ENCODE measurements around the gene SCP2D1.

The SCP2D1 gene

GRCh38 chr20:18849131-18849530 lies 35.5 kb downstream of the SCP2D1 start:
- H3K27ac ChIP-seq (ENCODE audit: low read depth, low read length), result no peak overlapping the region
- H3K9me3 ChIP-seq (ENCODE audit: control insufficient read depth, insufficient read depth, low read depth, low read length), result peaks cover under 1% of the 10 kb centered on the region; the same call in 1 of the 2 replicates
- peaks cover under 1% of the 10 kb centered on the region; the same call in 1 of the 2 replicates for H3K27me3 ChIP-seq (ENCODE audit: control insufficient read depth, insufficient read depth, low read length)
- H3K9ac ChIP-seq (ENCODE audit: low read length), result no peak overlapping the region
- H3K36me3 ChIP-seq (ENCODE audit: control insufficient read depth, insufficient read depth, low read length), result no peaks in the 10 kb centered on the region
- no peak overlapping the region for H3K4me3 ChIP-seq (ENCODE audit: low read depth, low read length)
- H3K4me1 ChIP-seq (ENCODE audit: control insufficient read depth, insufficient read depth, low read length), result no peaks in the 10 kb centered on the region

DNA sequence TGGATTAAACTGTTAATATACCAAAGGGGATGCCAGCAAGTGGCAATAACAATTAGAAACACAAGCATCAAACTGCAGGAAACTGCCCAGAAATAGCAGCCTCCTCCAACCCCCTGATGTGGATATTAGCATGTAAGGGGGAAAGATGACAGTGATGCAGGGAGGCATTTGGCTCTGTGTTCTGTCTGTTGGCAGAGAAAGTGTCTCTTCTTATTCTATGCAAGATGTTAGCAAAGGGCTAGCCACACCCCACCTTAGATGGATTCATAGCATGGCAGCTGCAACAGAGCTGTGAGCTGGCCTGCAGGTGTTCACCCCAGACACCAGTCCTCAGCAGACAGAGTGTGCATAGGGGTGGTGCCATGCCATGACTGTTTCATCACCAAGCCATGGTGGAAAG lies 38.0 kb downstream of the SCP2D1 start:
- no peak overlapping the region for H3K27ac ChIP-seq (ENCODE audit: low read depth, low read length)
- H3K4me1 ChIP-seq (ENCODE audit: control insufficient read depth, insufficient read depth, low read length), result no peaks in the 10 kb centered on the region
- H3K36me3 ChIP-seq (ENCODE audit: control insufficient read depth, insufficient read depth, low read length), result no peaks in the 10 kb centered on the region
- H3K9me3 ChIP-seq (ENCODE audit: control insufficient read depth, insufficient read depth, low read depth, low read length), result peaks cover 4% of the 10 kb centered on the region; the same call in 1 of the 2 replicates
- H3K9ac ChIP-seq (ENCODE audit: low read length), result no peak overlapping the region
- H3K4me3 ChIP-seq (ENCODE audit: low read depth, low read length), result no peak overlapping the region
- peaks cover 19% of the 10 kb centered on the region; the same call in 1 of the 2 replicates for H3K27me3 ChIP-seq (ENCODE audit: control insufficient read depth, insufficient read depth, low read length)

DNA sequence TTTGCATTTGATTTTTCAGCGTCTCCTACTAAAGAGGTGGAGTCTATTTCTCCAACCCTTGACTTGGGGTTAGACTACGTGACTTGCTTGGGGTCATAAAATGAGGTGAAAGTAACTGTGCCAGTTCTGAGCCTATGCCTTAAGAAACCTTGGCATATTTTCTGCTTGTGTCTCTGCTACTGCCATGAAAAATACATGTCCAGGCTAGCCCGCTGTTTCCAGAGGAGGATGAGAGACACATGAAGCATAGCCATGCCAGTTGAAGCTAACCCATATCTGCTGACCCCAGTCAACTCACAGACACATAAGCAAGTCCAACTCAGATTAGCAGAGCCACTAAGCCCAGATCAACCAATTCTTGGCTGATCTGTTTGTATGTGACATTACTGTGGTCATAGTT lies 38.7 kb downstream of the SCP2D1 start:
- Histone ChIP-seq H3K36me3 (ENCODE audit: control insufficient read depth, insufficient read depth, low read length) (no peaks in the 10 kb centered on the region), H3K4me3 (ENCODE audit: low read depth, low read length) (no peak overlapping the region), H3K9ac (ENCODE audit: low read length) (no peak overlapping the region), H3K9me3 (ENCODE audit: control insufficient read depth, insufficient read depth, low read depth, low read length) (peaks cover 4% of the 10 kb centered on the region; the same call in 1 of the 2 replicates), H3K27me3 (ENCODE audit: control insufficient read depth, insufficient read depth, low read length) (peaks cover 23% of the 10 kb centered on the region; the same call in 1 of the 2 replicates), H3K4me1 (ENCODE audit: control insufficient read depth, insufficient read depth, low read length) (no peaks in the 10 kb centered on the region), H3K27ac (ENCODE audit: low read depth, low read length) (no peak overlapping the region)

- Histone ChIP-seq H3K27ac (ENCODE audit: low read depth, low read length) (no peak overlapping the region), H3K4me3 (ENCODE audit: low read depth, low read length) (no peak overlapping the region), H3K27me3 (ENCODE audit: control insufficient read depth, insufficient read depth, low read length) (peaks cover 32% of the 10 kb centered on the region; the same call in 1 of the 2 replicates), H3K4me1 (ENCODE audit: control insufficient read depth, insufficient read depth, low read length) (no peaks in the 10 kb centered on the region), H3K36me3 (ENCODE audit: control insufficient read depth, insufficient read depth, low read length) (no peaks in the 10 kb centered on the region), H3K9ac (ENCODE audit: low read length) (no peak overlapping the region), H3K9me3 (ENCODE audit: control insufficient read depth, insufficient read depth, low read depth, low read length) (peaks cover 4% of the 10 kb centered on the region; the same call in 1 of the 2 replicates)
These were observed 39.6 kb downstream of the SCP2D1 start for GRCh38 chr20:18853216-18853615.

GRCh38 chr20:18853946-18854646 lies 40.5 kb downstream of the SCP2D1 start:
- H3K4me1 ChIP-seq (ENCODE audit: control insufficient read depth, insufficient read depth, low read length), result no peaks in the 10 kb centered on the region
- no peak overlapping the region for H3K9ac ChIP-seq (ENCODE audit: low read length)
- no peak overlapping the region for H3K27ac ChIP-seq (ENCODE audit: low read depth, low read length)
- peaks cover 4% of the 10 kb centered on the region; the same call in 1 of the 2 replicates for H3K9me3 ChIP-seq (ENCODE audit: control insufficient read depth, insufficient read depth, low read depth, low read length)
- peaks cover 37% of the 10 kb centered on the region; the same call in 1 of the 2 replicates for H3K27me3 ChIP-seq (ENCODE audit: control insufficient read depth, insufficient read depth, low read length)
- no peak overlapping the region for H3K4me3 ChIP-seq (ENCODE audit: low read depth, low read length)
- H3K36me3 ChIP-seq (ENCODE audit: control insufficient read depth, insufficient read depth, low read length), result no peaks in the 10 kb centered on the region

DNA sequence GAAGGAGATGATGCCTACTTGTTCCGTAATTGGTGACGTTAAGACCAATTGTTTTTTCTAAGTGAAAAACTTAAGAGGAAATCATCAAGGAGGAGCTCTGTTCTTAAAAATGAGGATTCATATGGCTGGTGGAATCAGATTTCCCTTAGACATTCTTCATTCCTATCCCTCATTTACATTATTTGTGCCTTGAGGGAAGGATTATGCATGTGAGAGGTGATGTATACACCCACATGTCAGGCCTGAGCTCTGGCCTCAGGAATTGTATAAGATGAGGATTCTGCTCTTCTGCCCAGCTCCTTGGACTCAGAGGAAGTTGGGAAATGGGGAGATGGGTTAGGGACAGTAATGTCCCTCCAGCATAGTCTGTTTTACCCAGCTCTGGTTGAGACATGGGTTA lies 42.3 kb downstream of the SCP2D1 start:
- Histone ChIP-seq H3K4me3 (ENCODE audit: low read depth, low read length) (no peak overlapping the region), H3K4me1 (ENCODE audit: control insufficient read depth, insufficient read depth, low read length) (no peaks in the 10 kb centered on the region), H3K27me3 (ENCODE audit: control insufficient read depth, insufficient read depth, low read length) (peaks cover 37% of the 10 kb centered on the region; the same call in 1 of the 2 replicates), H3K9ac (ENCODE audit: low read length) (no peak overlapping the region), H3K27ac (ENCODE audit: low read depth, low read length) (no peak overlapping the region), H3K9me3 (ENCODE audit: control insufficient read depth, insufficient read depth, low read depth, low read length) (peaks cover 4% of the 10 kb centered on the region; the same call in 1 of the 2 replicates), H3K36me3 (ENCODE audit: control insufficient read depth, insufficient read depth, low read length) (no peaks in the 10 kb centered on the region)

DNA sequence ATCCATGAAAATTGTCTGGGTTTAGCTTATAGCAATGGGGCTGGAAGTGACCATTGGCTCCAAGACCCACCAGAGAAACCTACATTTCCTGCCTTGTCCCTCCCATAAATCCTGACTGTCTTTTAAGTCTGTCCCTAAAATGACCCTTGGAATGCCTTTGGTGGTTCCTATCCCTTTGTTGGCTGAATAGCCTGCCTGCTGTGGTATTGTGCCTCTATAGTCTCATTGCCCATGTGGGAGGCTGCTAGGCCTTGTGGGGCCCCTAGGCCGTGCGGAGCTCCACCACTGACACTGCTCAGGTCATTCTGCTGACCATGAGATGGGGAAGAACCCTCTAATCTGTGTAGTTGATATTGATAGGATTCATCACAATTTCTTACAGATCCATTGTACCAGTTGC lies 43.3 kb downstream of the SCP2D1 start:
- H3K9me3 ChIP-seq (ENCODE audit: control insufficient read depth, insufficient read depth, low read depth, low read length), result peaks cover 4% of the 10 kb centered on the region; the same call in 1 of the 2 replicates
- peaks cover 37% of the 10 kb centered on the region; the same call in 1 of the 2 replicates for H3K27me3 ChIP-seq (ENCODE audit: control insufficient read depth, insufficient read depth, low read length)
- no peak overlapping the region for H3K27ac ChIP-seq (ENCODE audit: low read depth, low read length)
- no peaks in the 10 kb centered on the region for H3K4me1 ChIP-seq (ENCODE audit: control insufficient read depth, insufficient read depth, low read length)
- no peak overlapping the region for H3K4me3 ChIP-seq (ENCODE audit: low read depth, low read length)
- H3K36me3 ChIP-seq (ENCODE audit: control insufficient read depth, insufficient read depth, low read length), result no peaks in the 10 kb centered on the region
- no peak overlapping the region for H3K9ac ChIP-seq (ENCODE audit: low read length)

DNA sequence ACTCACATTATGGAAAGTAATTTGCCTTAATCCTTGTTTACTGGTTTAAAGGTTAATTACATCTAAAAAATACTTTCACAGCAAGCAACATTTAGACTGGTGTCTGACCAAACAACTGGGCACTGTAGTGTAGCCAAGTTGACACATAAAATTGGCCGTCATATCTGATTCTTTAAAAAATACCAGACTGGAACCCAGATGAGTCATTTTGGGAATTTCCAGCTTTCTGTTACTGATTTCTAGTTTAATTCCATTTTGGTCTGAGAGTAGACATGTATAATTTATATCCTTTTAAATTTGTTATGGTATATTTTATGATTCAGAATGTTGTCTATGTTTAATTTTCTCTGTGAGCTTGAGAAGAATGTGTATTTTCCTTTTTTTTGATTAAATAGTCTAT lies 44.1 kb downstream of the SCP2D1 start:
- Histone ChIP-seq H3K36me3 (ENCODE audit: control insufficient read depth, insufficient read depth, low read length) (no peaks in the 10 kb centered on the region), H3K4me3 (ENCODE audit: low read depth, low read length) (no peak overlapping the region), H3K27me3 (ENCODE audit: control insufficient read depth, insufficient read depth, low read length) (peaks cover 37% of the 10 kb centered on the region; the same call in 1 of the 2 replicates), H3K27ac (ENCODE audit: low read depth, low read length) (no peak overlapping the region), H3K9me3 (ENCODE audit: control insufficient read depth, insufficient read depth, low read depth, low read length) (peaks cover 4% of the 10 kb centered on the region; the same call in 1 of the 2 replicates), H3K4me1 (ENCODE audit: control insufficient read depth, insufficient read depth, low read length) (no peaks in the 10 kb centered on the region), H3K9ac (ENCODE audit: low read length) (no peak overlapping the region)

DNA sequence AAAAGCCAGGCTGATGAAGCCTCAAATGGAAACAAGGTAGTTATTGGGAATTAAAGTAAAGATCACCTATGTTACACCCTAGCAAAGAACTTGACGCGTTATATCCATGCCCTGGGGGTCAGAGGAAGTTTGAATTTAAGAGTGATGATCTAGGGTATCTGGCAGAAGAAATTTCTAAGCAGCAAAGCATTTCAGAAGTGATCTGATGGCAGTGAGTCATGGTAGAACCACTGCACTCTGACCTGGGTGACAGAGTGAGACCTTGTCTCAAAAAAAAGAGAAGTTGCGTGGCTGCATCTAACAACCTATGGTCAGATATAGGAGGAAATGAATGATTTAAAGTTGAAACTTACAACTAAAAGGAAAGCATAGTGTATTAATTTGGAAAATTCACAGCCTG lies 45.2 kb downstream of the SCP2D1 start:
- H3K27ac ChIP-seq (ENCODE audit: low read depth, low read length), result no peak overlapping the region
- no peaks in the 10 kb centered on the region for H3K36me3 ChIP-seq (ENCODE audit: control insufficient read depth, insufficient read depth, low read length)
- H3K27me3 ChIP-seq (ENCODE audit: control insufficient read depth, insufficient read depth, low read length), result peaks cover 37% of the 10 kb centered on the region; the same call in 1 of the 2 replicates

More for the DNA sequence above, 45.2 kb downstream of the SCP2D1 start:
- Histone ChIP-seq H3K9ac (ENCODE audit: low read length) (no peak overlapping the region), H3K4me3 (ENCODE audit: low read depth, low read length) (no peak overlapping the region), H3K4me1 (ENCODE audit: control insufficient read depth, insufficient read depth, low read length) (no peaks in the 10 kb centered on the region), H3K9me3 (ENCODE audit: control insufficient read depth, insufficient read depth, low read depth, low read length) (peaks cover 4% of the 10 kb centered on the region; the same call in 1 of the 2 replicates)

All from HUES6 (cell line).